Stimulated activated memory B cell treated with anti-CD40 and anti-IgM and Interleukin-4, amounts not matched to agents 10 μg/mL and 1 μg/mL and 100 μg/mL, for 72 hours (primary cell): Measurements from ENCODE around the gene SPRY1.

Experiments used
- ATAC-seq: fragments of 150-1000 bp; cut with Tn5 transposase; 2 replicates; pipeline ENCODE4 v1.10.0; 2021
- H3K27ac Mint-ChIP-seq: one replicate; pipeline ENCODE4 v1.8.0; 2022; ENCODE audit warnings: mild to moderate bottlenecking, mixed read lengths
- H3K27me3 Mint-ChIP-seq: one replicate; pipeline ENCODE4 v1.8.0; 2022; ENCODE audit warnings: mixed read lengths
- H3K36me3 Mint-ChIP-seq: one replicate; pipeline ENCODE4 v1.8.0; 2022; ENCODE audit warnings: mixed read lengths
- H3K4me1 Mint-ChIP-seq: one replicate; pipeline ENCODE4 v1.8.0; 2022; ENCODE audit warnings: mixed read lengths
- H3K4me3 Mint-ChIP-seq: one replicate; pipeline ENCODE4 v1.8.0; 2022; ENCODE audit warnings: mild to moderate bottlenecking, moderate library complexity, mixed read lengths
- H3K9me3 Mint-ChIP-seq: one replicate; pipeline ENCODE4 v1.8.0; 2022; ENCODE audit warnings: mixed read lengths

The SPRY1 gene

GRCh38 chr4:123396307-123397143 lies at the start of gene SPRY1:
TSS of gene SPRY1 (plus strand) at chr4:123396795. CDS start at chr4:123401592, 4,797 bp downstream.
- Mint-ChIP-seq H3K4me3 (peak within 1 kb of the TSS; percentile 75), H3K36me3 (no peaks in the 10 kb centered on the region), H3K27me3 (peaks cover 20% of the 10 kb centered on the region), H3K27ac (peak within 1 kb of the TSS; percentile 74), H3K9me3 (no peaks in the 10 kb centered on the region), H3K4me1 (peaks cover 31% of the 10 kb centered on the region)
- ATAC-seq: peak; percentile 70

- H3K36me3 Mint-ChIP-seq: no peaks in the 10 kb centered on the region
- peaks cover 6% of the 10 kb centered on the region for H3K27me3 Mint-ChIP-seq
- no peaks in the 10 kb centered on the region for H3K9me3 Mint-ChIP-seq
- H3K27ac Mint-ChIP-seq: no peak overlapping the region
- ATAC-seq: no peak
- no peak overlapping the region for H3K4me3 Mint-ChIP-seq
- H3K4me1 Mint-ChIP-seq: no peaks in the 10 kb centered on the region
Measured at GRCh38 chr4:123346951-123347350, 49.6 kb upstream of the SPRY1 start.

GRCh38 chr4:123348946-123349345 lies 47.6 kb upstream of the SPRY1 start:
- Mint-ChIP-seq H3K4me3 (no peak overlapping the region), H3K4me1 (peaks cover 6% of the 10 kb centered on the region)

GRCh38 chr4:123349421-123350190 lies 47.0 kb upstream of the SPRY1 start:
- H3K36me3 Mint-ChIP-seq: no peaks in the 10 kb centered on the region
- no peak overlapping the region for H3K4me3 Mint-ChIP-seq
- peaks cover 6% of the 10 kb centered on the region for H3K27me3 Mint-ChIP-seq
- no peaks in the 10 kb centered on the region for H3K9me3 Mint-ChIP-seq
- no peak for ATAC-seq
- peaks cover 6% of the 10 kb centered on the region for H3K4me1 Mint-ChIP-seq
- no peak overlapping the region for H3K27ac Mint-ChIP-seq

More at GRCh38 chr4:123348946-123349345, 47.6 kb upstream of the SPRY1 start:
- Mint-ChIP-seq H3K9me3 (no peaks in the 10 kb centered on the region), H3K36me3 (no peaks in the 10 kb centered on the region), H3K27me3 (peaks cover 6% of the 10 kb centered on the region), H3K27ac (no peak overlapping the region)
- ATAC-seq: no peak

- H3K27ac Mint-ChIP-seq: no peak overlapping the region
- no peak overlapping the region for H3K4me3 Mint-ChIP-seq
- peaks cover 6% of the 10 kb centered on the region for H3K4me1 Mint-ChIP-seq
- H3K9me3 Mint-ChIP-seq: no peaks in the 10 kb centered on the region
- H3K27me3 Mint-ChIP-seq: peaks cover 6% of the 10 kb centered on the region
- ATAC-seq: no peak
- H3K36me3 Mint-ChIP-seq: no peaks in the 10 kb centered on the region
Measured at GRCh38 chr4:123350191-123350544, 46.4 kb upstream of the SPRY1 start.

- Mint-ChIP-seq H3K36me3 (no peaks in the 10 kb centered on the region), H3K4me1 (peaks cover 6% of the 10 kb centered on the region), H3K27ac (no peak overlapping the region), H3K27me3 (peaks cover 6% of the 10 kb centered on the region), H3K4me3 (no peak overlapping the region), H3K9me3 (no peaks in the 10 kb centered on the region)
- no peak for ATAC-seq
Measured at GRCh38 chr4:123350726-123351125, 45.9 kb upstream of the SPRY1 start.

- Mint-ChIP-seq H3K4me3 (no peak overlapping the region), H3K9me3 (no peaks in the 10 kb centered on the region), H3K27me3 (peaks cover 6% of the 10 kb centered on the region), H3K27ac (no peak overlapping the region), H3K4me1 (peaks cover 6% of the 10 kb centered on the region), H3K36me3 (no peaks in the 10 kb centered on the region)
- ATAC-seq: no peak
Measured at GRCh38 chr4:123351713-123352112, 44.9 kb upstream of the SPRY1 start.

GRCh38 chr4:123352240-123352945 lies 44.2 kb upstream of the SPRY1 start:
- H3K4me1 Mint-ChIP-seq: peaks cover 6% of the 10 kb centered on the region
- H3K27ac Mint-ChIP-seq: no peak overlapping the region
- H3K36me3 Mint-ChIP-seq: no peaks in the 10 kb centered on the region
- H3K27me3 Mint-ChIP-seq: peaks cover 12% of the 10 kb centered on the region
- H3K4me3 Mint-ChIP-seq: no peak overlapping the region
- no peak for ATAC-seq
- no peaks in the 10 kb centered on the region for H3K9me3 Mint-ChIP-seq

GRCh38 chr4:123352966-123353365 lies 43.6 kb upstream of the SPRY1 start:
- Mint-ChIP-seq H3K27ac (no peak overlapping the region), H3K9me3 (no peaks in the 10 kb centered on the region), H3K36me3 (no peaks in the 10 kb centered on the region), H3K4me3 (no peak overlapping the region), H3K27me3 (peaks cover 16% of the 10 kb centered on the region), H3K4me1 (peaks cover 6% of the 10 kb centered on the region)
- no peak for ATAC-seq

GRCh38 chr4:123353656-123354055 lies 42.9 kb upstream of the SPRY1 start:
- Mint-ChIP-seq H3K36me3 (no peaks in the 10 kb centered on the region), H3K4me1 (peaks cover 6% of the 10 kb centered on the region), H3K4me3 (no peak overlapping the region), H3K27me3 (peaks cover 16% of the 10 kb centered on the region), H3K9me3 (no peaks in the 10 kb centered on the region), H3K27ac (no peak overlapping the region)
- no peak for ATAC-seq

- no peak for ATAC-seq
- H3K27me3 Mint-ChIP-seq: peaks cover 16% of the 10 kb centered on the region
- no peak overlapping the region for H3K4me3 Mint-ChIP-seq
- peaks cover 6% of the 10 kb centered on the region for H3K4me1 Mint-ChIP-seq
- H3K27ac Mint-ChIP-seq: no peak overlapping the region
- H3K36me3 Mint-ChIP-seq: no peaks in the 10 kb centered on the region
- H3K9me3 Mint-ChIP-seq: no peaks in the 10 kb centered on the region
Measured at GRCh38 chr4:123354701-123355100, 41.9 kb upstream of the SPRY1 start.

GRCh38 chr4:123356921-123357320 lies 39.7 kb upstream of the SPRY1 start:
- ATAC-seq: no peak
- Mint-ChIP-seq H3K4me1 (peaks cover 6% of the 10 kb centered on the region), H3K36me3 (no peaks in the 10 kb centered on the region), H3K27me3 (peaks cover 10% of the 10 kb centered on the region), H3K9me3 (no peaks in the 10 kb centered on the region), H3K27ac (no peak overlapping the region), H3K4me3 (no peak overlapping the region)

GRCh38 chr4:123359449-123360315 lies 36.9 kb upstream of the SPRY1 start:
- H3K4me3 Mint-ChIP-seq: no peak overlapping the region
- H3K4me1 Mint-ChIP-seq: peaks cover 17% of the 10 kb centered on the region
- no peaks in the 10 kb centered on the region for H3K36me3 Mint-ChIP-seq
- no peak overlapping the region for H3K27ac Mint-ChIP-seq
- peaks cover 10% of the 10 kb centered on the region for H3K27me3 Mint-ChIP-seq
- ATAC-seq: no peak
- no peaks in the 10 kb centered on the region for H3K9me3 Mint-ChIP-seq

- no peaks in the 10 kb centered on the region for H3K36me3 Mint-ChIP-seq
- no peak for ATAC-seq
- peaks cover 10% of the 10 kb centered on the region for H3K27me3 Mint-ChIP-seq
Measured at GRCh38 chr4:123361195-123361861, 35.3 kb upstream of the SPRY1 start.

More at GRCh38 chr4:123361195-123361861, 35.3 kb upstream of the SPRY1 start:
- H3K9me3 Mint-ChIP-seq: no peaks in the 10 kb centered on the region
- no peak overlapping the region for H3K27ac Mint-ChIP-seq
- no peak overlapping the region for H3K4me3 Mint-ChIP-seq
- peaks cover 17% of the 10 kb centered on the region for H3K4me1 Mint-ChIP-seq
